HG03442 (cell line): ENCODE results near the gene LSM12.
"Not testable (repeated sequence)": the region's sequence is repeated elsewhere in the genome, so short reads cannot be mapped to it uniquely, and the experiment has no call there.

ENCODE experiments used
- ATAC-seq: cut with Tn5 transposase; IDR thresholded peaks from one replicate; pipeline ENCODE4 v1.9.1; 2021; ENCODE audit warnings: mild to moderate bottlenecking, moderate library complexity; ENCODE audit not compliant: unreplicated experiment

LSM12 gene

GRCh38 chr17:44066204-44066930 is at the start of gene LSM12:
LSM12 (minus strand) TSS chr17:44066671; CDS start chr17:44066587, 84 bp downstream.
- peak; percentile 62 for ATAC-seq

DNA sequence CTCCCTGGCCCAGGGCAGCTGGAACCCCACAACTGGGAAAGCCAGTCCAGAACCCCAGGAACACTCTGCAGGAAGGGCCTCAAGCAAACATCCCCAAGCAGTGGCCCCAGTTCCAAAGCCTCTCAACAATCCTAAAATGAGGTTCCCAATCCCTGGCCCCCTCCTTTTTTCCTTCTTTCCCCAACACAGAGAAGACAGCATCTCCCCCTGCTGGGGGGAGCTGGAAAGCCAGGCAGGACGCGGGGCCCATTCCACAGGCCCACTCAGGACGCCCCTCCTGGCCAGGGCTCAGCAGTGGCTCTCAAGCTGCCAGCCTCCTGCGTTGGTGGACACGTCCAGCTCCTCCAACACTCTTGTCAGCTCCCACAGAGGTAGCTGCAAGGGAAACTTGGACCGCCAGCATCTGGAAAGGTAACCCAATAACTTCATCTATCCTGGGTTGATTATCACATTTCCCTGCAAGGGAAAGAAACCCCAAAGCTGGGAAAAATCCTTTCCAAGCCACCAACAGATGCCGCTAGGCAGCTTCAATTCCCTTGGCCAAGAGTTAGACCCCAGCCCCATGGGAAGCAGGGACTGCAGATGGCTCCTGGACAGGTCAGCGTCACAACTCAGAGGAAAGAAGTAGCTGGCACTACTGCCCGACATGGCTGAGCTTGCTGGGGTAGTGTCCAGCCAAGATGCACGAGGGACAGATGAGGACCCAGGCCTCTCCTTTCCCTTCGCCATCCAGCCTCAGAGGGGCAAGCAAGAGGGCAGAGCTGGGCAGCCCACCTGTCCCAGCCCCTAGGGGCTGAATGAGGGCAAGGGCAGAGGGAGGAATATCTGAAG is 49.3 kb upstream of the LSM12 start:
- ATAC-seq = no peak

DNA sequence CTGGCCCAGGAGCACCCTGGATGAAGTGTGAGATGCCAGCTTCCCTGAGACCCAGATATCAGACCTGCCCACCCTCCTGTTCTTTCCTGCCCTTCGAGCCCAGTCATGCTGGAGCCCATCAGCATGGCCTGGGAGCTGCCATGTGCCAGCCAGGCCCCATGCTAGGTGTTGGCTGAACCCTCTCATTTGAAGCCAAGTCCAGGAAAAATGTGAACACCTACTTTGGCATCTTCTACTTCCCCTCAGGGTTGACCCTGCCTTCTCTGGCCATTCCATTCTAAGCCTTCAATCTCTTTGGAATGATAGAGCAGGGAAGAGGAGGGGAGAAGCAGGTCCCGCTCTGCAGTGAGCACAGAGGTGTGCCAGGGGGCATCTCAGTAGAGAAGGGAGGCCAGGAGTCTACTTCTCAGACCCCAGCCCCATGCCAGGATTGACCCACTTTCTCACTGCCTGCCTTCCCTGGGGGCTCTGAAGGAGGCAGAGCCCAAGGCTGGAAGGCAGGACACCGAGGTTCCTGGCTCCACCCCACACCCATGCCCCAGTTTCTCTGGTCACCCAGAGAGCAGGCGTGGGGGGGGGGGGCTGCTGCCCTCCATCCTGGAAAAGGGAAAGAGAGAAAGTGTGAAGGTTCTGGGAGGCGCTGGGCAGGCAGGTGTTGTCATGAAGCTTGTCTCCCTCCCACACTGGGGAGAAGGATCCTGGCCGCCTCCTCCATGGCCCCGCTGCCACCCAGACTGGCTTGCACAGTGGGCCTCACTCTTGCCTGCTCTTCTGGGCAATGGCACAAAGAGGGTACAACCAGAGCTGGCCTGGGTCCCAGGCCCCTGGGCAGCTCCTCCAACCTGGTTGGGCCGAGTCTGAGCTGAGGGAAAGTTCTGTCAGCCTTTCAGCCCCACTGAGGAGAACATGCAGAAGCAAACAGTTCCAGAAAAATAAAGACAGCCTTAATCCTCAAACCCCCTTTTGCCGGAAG is 47.7 kb upstream of the LSM12 start:
- no peak for ATAC-seq

- ATAC-seq = no peak
Observed at GRCh38 chr17:44113382-44113781, 46.9 kb upstream of the LSM12 start.

DNA sequence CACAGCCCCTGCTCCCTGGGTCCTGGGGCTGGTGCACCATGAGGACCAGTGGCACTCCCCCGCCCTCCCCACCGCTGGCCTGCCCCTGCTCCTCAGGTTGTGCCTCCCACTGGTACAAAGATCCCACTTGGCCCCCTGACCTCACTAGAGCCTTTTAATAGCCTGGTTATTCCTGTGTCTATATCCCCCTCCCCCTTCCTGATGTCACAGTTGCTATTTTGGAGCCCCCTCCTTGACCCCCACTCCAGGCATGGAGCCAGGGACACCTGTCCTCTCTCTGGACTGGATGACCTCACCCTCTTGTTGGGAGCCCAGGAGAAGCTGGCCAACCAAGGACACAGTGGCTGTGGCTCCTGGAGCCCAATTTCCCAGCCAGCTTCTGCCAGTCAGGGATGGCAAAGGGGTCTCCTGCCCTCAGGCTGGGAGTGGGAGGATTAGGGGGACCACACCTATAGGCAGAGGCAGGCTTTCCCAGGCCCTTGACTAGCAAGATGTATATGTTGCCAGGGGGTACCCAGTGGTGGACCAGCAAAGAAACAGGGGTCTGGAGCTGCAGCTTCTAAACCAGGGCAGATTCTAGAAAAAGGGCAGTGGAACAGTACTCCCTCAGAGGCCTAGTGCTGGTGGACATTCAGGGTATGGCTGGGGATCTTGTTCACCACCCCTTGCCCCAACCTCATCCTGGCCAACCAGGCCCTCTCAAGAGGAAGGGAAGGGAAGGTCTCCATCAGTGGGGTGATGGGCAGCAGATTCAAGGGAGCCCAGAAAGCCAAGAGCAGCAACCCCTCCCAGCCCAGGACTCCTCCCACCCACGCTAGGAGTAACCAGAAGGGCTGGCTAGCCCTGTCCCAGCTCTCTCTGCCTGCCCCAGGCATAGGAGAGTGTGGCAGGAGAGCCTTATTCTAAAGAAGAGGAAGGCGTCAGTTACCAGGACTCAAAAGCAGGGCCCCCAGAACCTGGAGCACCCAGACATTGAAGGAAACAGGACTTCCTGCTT is 46.1 kb upstream of the LSM12 start:
- no peak for ATAC-seq

GRCh38 chr17:44111777-44112176 is 45.3 kb upstream of the LSM12 start:
- no peak for ATAC-seq

- ATAC-seq = peak; percentile 65
Observed at GRCh38 chr17:44110823-44111633, 44.6 kb upstream of the LSM12 start.

GRCh38 chr17:44110011-44110686 is 43.7 kb upstream of the LSM12 start:
- no peak for ATAC-seq

DNA sequence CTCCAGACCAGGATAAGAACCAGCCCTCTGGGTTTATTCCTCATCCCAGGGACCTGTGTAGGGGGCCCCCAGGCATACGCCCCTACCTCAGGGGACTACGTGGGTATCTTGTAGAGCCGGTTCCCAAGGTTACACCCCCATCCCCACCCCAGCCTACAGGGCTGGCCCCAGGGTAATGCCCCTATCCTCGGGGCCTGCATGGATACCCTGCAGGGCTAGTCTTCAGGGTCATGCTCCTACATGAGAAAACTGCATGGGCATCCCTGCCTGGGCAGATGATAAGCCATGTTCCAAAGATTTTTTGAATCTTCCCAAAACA is 42.8 kb upstream of the LSM12 start:
- ATAC-seq = no peak

GRCh38 chr17:44108440-44109311 is 42.2 kb upstream of the LSM12 start:
- no peak for ATAC-seq

- ATAC-seq = no peak
Observed at GRCh38 chr17:44106801-44107200, 40.3 kb upstream of the LSM12 start.

GRCh38 chr17:44105941-44106340 is 39.5 kb upstream of the LSM12 start:
- no peak for ATAC-seq

DNA sequence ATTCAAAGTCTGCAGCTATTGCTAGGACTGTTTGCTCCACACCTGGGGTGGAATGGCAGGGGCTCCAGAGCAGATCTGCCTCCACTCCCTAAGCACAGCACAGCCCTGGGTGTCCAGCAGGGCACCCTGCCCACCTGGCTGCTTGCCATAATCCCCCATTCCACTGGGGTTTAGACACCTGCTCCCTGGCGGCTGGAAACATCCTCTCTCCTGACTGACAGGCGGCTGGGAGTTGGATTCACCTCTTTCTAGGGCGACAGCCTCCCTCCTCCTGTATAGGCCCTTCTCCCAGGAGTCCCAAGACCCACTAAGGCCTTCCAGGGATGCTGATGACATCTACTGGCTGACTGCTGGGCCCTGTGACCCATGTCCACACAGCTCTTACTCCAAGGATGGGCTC is 39.0 kb upstream of the LSM12 start:
- no peak for ATAC-seq

DNA sequence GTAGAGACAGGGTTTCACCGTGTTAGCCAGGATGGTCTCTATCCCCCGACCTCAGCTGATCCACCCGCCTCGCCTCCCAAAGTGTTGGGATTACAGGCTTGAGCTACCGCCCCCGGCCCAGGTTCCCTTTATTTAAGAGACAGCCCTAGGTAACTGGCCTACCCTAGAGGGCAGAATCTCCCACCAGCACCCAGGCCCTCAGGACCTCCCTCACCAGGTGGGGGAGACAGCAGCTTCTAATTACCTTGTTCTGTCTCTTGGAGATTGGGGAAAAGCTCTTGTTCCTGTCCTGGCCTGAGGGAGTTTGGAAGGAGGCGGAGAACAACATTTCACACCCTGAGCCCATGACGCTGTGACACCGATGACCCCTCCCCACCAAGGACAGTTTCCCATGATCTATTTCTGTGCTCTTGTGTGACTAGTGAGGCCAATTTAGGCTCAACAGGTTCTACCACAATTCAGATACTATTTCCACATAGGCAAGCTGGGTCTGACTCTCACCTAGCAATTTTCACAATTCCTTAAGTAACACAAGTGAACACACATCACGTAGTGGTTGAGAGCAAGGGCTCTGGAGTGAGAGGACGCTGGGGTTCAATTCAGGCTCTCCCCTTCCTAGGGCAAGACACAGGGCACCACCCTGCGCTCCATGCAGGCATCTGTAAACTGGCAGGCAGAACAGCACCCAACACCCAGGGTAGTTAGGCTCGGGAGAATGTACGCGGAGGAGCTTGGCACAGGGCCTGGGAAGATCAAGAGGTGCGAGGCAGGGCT is 36.6 kb upstream of the LSM12 start:
- no peak for ATAC-seq

DNA sequence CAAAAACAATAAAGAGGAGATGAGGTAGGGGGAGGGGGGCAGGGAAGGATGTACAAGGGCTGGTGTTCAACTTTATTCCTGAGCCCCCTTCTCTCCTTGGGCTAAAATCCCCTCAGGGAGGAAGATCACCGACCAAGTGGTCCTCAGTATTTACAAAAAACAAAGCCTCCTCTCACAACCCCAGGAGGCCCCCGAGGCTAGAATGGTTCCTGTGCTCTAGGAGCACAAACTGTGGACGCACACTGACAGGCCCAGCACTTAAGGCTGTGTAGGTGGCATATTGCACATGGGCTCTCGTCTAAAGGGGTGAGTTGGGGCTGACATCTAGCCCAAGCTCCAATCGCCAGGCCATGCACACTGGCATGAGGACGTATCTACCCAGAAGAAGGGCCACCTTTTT is 35.4 kb upstream of the LSM12 start:
- not testable (repeated sequence) for ATAC-seq

DNA sequence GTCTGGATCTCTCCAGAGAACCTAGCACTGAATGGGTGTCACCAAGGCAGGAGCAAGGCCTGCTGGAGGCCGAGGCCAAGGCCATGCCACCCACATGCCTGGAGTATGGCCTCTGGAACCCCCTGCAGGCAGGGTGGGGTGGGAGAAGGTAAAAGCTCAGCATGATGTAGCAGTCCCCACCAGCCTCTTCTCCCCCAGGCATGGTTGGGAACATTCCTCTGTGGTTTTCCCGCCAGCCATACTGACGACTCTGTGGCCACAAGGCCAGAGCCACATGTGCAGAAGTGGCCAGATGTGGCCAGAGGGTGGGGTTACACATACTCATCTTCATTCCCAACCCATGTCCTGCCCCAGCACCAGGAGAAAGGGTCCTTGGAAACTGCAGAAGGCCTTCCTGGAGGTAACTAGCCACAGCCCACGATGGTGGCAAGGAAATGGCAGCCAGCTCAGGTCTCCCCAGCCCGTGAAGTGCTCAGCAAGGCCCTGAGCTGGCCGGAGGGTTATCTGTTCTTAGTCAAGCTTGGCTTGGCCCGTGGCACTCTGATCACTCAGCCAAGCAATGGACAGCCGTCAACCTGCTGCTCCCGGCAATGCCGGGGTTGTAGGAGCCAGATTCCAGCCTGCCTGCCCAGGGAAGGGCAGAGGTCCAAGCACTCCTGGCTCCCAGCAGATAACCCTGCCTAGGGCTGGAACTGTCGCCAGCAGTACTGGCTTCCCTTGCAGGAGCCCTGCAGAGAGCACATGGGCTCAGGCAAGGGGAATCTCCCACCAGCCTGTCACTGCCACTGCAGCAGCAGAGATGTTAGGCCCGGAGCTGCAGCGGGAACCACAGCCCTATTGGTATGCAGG is 30.9 kb upstream of the LSM12 start:
- no peak for ATAC-seq
